Activated CD8-positive, alpha-beta T cell treated with anti-CD3 and anti-CD28 coated beads for 36 hours (primary cell): ENCODE data around the gene HNRNPM. TPM values are rescaled to one million over a fixed set of nuclear protein-coding genes. Genes with fewer than 3 reads are reported as not detected.
A peak's percentile ranks its signal among the peaks of the same experiment; 100 is the strongest.

Experiments
- ATAC-seq: fragments of 200-7000 bp; cut with Tn5 transposase; one replicate; pipeline ENCODE4 v1.10.0; 2021; ENCODE audit warnings: mild to moderate bottlenecking, moderate library complexity
- CTCF ChIA-PET: fragments of 350-600 bp; sonication (Branson Sonifier 250); formaldehyde crosslinking; loops from one replicate; lab custom pipeline; 2021; ENCODE audit warnings: antibody characterized with exemption; lab: Charles Lee
- POLR2A ChIA-PET: fragments of 350-600 bp; sonication (Branson Sonifier 250); formaldehyde crosslinking; loops from one replicate; lab custom pipeline; 2021; ENCODE audit warnings: antibody characterized with exemption; lab: Charles Lee
- DNase-seq: peaks from one replicate; pipeline ENCODE4 v3.0.0-alpha.2; 2020
- H3K27ac Mint-ChIP-seq: one replicate; pipeline ENCODE4 v1.8.0; 2021; ENCODE audit warnings: mild to moderate bottlenecking, mixed read lengths
- H3K27me3 Mint-ChIP-seq: one replicate; pipeline ENCODE4 v1.8.0; 2021; ENCODE audit warnings: mixed read lengths
- H3K36me3 Mint-ChIP-seq: one replicate; pipeline ENCODE4 v1.8.0; 2021; ENCODE audit warnings: low read depth, mixed read lengths
- H3K4me1 Mint-ChIP-seq: one replicate; pipeline ENCODE4 v1.8.0; 2021; ENCODE audit warnings: low read depth, mixed read lengths
- H3K4me3 Mint-ChIP-seq: one replicate; pipeline ENCODE4 v1.8.0; 2021; ENCODE audit warnings: mild to moderate bottlenecking, moderate library complexity, mixed read lengths
- H3K9me3 Mint-ChIP-seq: one replicate; pipeline ENCODE4 v1.8.0; 2021; ENCODE audit warnings: mixed read lengths
- CTCF ChIP-seq: fragments of 200-600 bp; IDR thresholded peaks from one replicate; pipeline ENCODE4 v1.8.0; 2022; ENCODE audit warnings: antibody characterized with exemption, mild to moderate bottlenecking
- intact Hi-C: fragments of 100-400 bp; cut with micrococcal nuclease; formaldehyde crosslinking; loops from one replicate; pipeline ENCODE4 v1.10.0; 2022
- total RNA-seq, 2 experiments: library from RNA; stranded (reverse); gene quantifications; one replicate each; pipeline ENCODE4 v1.2.3, GENCODE V29; 2021

Gene HNRNPM
- total RNA-seq, 2 experiments from 2014 or later, result 242 to 254 TPM

GRCh38 chr19:8462571-8462970 lies 17.8 kb downstream of the HNRNPM start:
- Mint-ChIP-seq H3K4me3 (no peak overlapping the region), H3K36me3 (peaks cover 63% of the 10 kb centered on the region), H3K27ac (peak overlapping the region; percentile 11), H3K9me3 (no peaks in the 10 kb centered on the region), H3K27me3 (no peaks in the 10 kb centered on the region), H3K4me1 (peaks cover 39% of the 10 kb centered on the region)
- DNase-seq, result no peak
- no peak for ATAC-seq
- CTCF ChIA-PET, result interaction anchor here (0.6 to 2.3 kb wide), 5 partner anchors 10 to 49 kb away, joined by 3 to 7 read pairs (median 3); partner anchors contain the start of genes HNRNPM and MARCHF2
- TF ChIP-seq CTCF, result no peak
- intact Hi-C loops, result no loop called here
- POLR2A ChIA-PET, result interaction anchor here (0.8 to 2.1 kb wide), 7 partner anchors 9 to 24 kb away, joined by 3 to 14 read pairs (median 5); no protein-coding TSS in a partner anchor

DNA sequence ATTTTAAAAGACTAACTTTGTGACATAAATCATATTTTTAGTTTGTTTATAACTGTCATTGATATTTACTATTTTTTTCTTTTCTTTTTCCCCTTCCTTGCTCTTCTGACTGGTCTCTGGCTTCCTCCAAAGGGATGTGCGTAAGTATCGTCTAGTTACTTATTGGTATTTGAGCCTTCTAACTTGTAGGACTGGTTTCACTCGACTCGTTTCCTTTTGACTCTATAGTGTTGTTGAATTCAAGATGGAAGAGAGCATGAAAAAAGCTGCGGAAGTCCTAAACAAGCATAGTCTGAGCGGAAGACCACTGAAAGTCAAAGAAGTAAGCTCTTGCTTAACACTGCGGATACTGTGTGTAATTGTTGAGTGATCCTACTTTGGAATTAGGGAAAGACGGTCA lies 18.6 kb downstream of the HNRNPM start:
- Mint-ChIP-seq H3K27ac (peak overlapping the region; percentile 26), H3K36me3 (peaks cover 66% of the 10 kb centered on the region), H3K4me1 (peaks cover 31% of the 10 kb centered on the region)

GRCh38 chr19:8466018-8466417 lies 21.2 kb downstream of the HNRNPM start:
- no peak for TF ChIP-seq CTCF
- H3K4me1 Mint-ChIP-seq, result peaks cover 12% of the 10 kb centered on the region
- no peak for DNase-seq
- ChIA-PET CTCF (interaction anchor here (1.5 kb wide), 1 partner anchor 112 kb away, joined by 3 read pairs; no protein-coding TSS in a partner anchor), POLR2A (interaction anchor here (0.6 to 0.7 kb wide), 2 partner anchors 21 to 1561 kb away, joined by 3 read pairs; partner anchors contain the start of gene HNRNPM)
- intact Hi-C loops, result no loop called here
- H3K9me3 Mint-ChIP-seq, result no peaks in the 10 kb centered on the region
- no peak for ATAC-seq
- H3K36me3 Mint-ChIP-seq, result peaks cover 78% of the 10 kb centered on the region
- H3K4me3 Mint-ChIP-seq, result no peak overlapping the region
- H3K27ac Mint-ChIP-seq, result no peak overlapping the region
- no peaks in the 10 kb centered on the region for H3K27me3 Mint-ChIP-seq

More for the DNA sequence above, 18.6 kb downstream of the HNRNPM start:
- TF ChIP-seq CTCF, result no peak
- H3K27me3 Mint-ChIP-seq, result no peaks in the 10 kb centered on the region
- ChIA-PET POLR2A (interaction anchor here (0.7 to 2.1 kb wide), 6 partner anchors 11 to 53 kb away, joined by 3 to 14 read pairs (median 4); no protein-coding TSS in a partner anchor), CTCF (interaction anchor here (1.5 to 2.3 kb wide), 2 partner anchors 15 to 50 kb away, joined by 4 to 7 read pairs; partner anchors contain the start of gene MARCHF2)
- no peak overlapping the region for H3K4me3 Mint-ChIP-seq
- intact Hi-C loops, result no loop called here
- ATAC-seq (no peak), DNase-seq (no peak)
- no peaks in the 10 kb centered on the region for H3K9me3 Mint-ChIP-seq

- H3K4me1 Mint-ChIP-seq, result peaks cover 6% of the 10 kb centered on the region
- ChIA-PET CTCF (no interaction called here), POLR2A (interaction anchor here (1.3 kb wide), 1 partner anchor 11 kb away, joined by 3 read pairs; no protein-coding TSS in a partner anchor)
- H3K27ac Mint-ChIP-seq, result no peak overlapping the region
- no peak for DNase-seq
- H3K9me3 Mint-ChIP-seq, result no peaks in the 10 kb centered on the region
- intact Hi-C loops, result no loop called here
- ATAC-seq, result no peak
- no peak for TF ChIP-seq CTCF
- H3K27me3 Mint-ChIP-seq, result no peaks in the 10 kb centered on the region
- peaks cover 79% of the 10 kb centered on the region for H3K36me3 Mint-ChIP-seq
- H3K4me3 Mint-ChIP-seq, result no peak overlapping the region
Observed at GRCh38 chr19:8468124-8468523, 23.3 kb downstream of the HNRNPM start.

GRCh38 chr19:8468761-8469373 lies 24.1 kb downstream of the HNRNPM start:
- no peak for ATAC-seq
- intact Hi-C loops, result no loop called here
- DNase-seq, result no peak
- no peak for TF ChIP-seq CTCF
- H3K27me3 Mint-ChIP-seq, result no peaks in the 10 kb centered on the region
- ChIA-PET CTCF (no interaction called here), POLR2A (no interaction called here)
- no peak overlapping the region for H3K4me3 Mint-ChIP-seq
- peaks cover 76% of the 10 kb centered on the region for H3K36me3 Mint-ChIP-seq
- peak overlapping the region; percentile 9 for H3K27ac Mint-ChIP-seq
- H3K9me3 Mint-ChIP-seq, result no peaks in the 10 kb centered on the region
- H3K4me1 Mint-ChIP-seq, result peaks cover 11% of the 10 kb centered on the region
